Type B pancreatic cell (in vitro differentiated cells): ENCODE data around the gene RAPGEF1. TPM values are rescaled to one million over a fixed set of nuclear protein-coding genes. Genes with fewer than 3 reads are reported as not detected.
A peak's percentile ranks its signal among the peaks of the same experiment; 100 is the strongest.
"Not testable (repeated sequence)": the region's sequence is repeated elsewhere in the genome, so short reads cannot be mapped to it uniquely, and the experiment has no call there.

Source experiments
- DNase-seq: peaks from one replicate; pipeline ENCODE4 v3.0.0; 2021; ENCODE audit warnings: mixed read lengths; ENCODE audit not compliant: unreplicated experiment; ENCODE audit errors: extremely low spot score
- H3K27ac Mint-ChIP-seq: 2 replicates; pipeline ENCODE4 v1.8.0; 2021; ENCODE audit warnings: mild to moderate bottlenecking, mixed read lengths
- H3K27me3 Mint-ChIP-seq: 2 replicates; pipeline ENCODE4 v1.8.0; 2021; ENCODE audit warnings: mixed read lengths
- H3K36me3 Mint-ChIP-seq: 2 replicates; pipeline ENCODE4 v1.8.0; 2021; ENCODE audit warnings: mixed read lengths
- H3K4me1 Mint-ChIP-seq: one replicate; pipeline ENCODE4 v1.8.0; 2021; ENCODE audit warnings: mixed read lengths; ENCODE audit not compliant: unreplicated experiment
- H3K4me3 Mint-ChIP-seq: 2 replicates; pipeline ENCODE4 v1.8.0; 2021; ENCODE audit warnings: mild to moderate bottlenecking, mixed read lengths
- H3K9me3 Mint-ChIP-seq: 2 replicates; pipeline ENCODE4 v1.8.0; 2021; ENCODE audit warnings: mixed read lengths
- CTCF ChIP-seq: fragments of 200-600 bp; sonication (generic); conservative IDR thresholded peaks from 2 replicates; pipeline ENCODE4 v1.5.0; 2021; ENCODE audit warnings: antibody characterized with exemption, mild to moderate bottlenecking
- total RNA-seq: library from RNA; stranded (reverse); gene quantifications from 2 replicates; pipeline ENCODE4 v1.2.1, GENCODE V29; 2021; ENCODE audit warnings: low replicate concordance

The RAPGEF1 gene
- total RNA-seq, 1 donor from 2014 or later, result 45.9 TPM

- Mint-ChIP-seq H3K27ac (no peak overlapping the region), H3K4me3 (peak overlapping the region; percentile 57), H3K36me3 (no peaks in the 10 kb centered on the region), H3K9me3 (no peaks in the 10 kb centered on the region), H3K4me1 (peaks cover 5% of the 10 kb centered on the region), H3K27me3 (peaks cover 48% of the 10 kb centered on the region)
- no peak for DNase-seq
- no peak for TF ChIP-seq CTCF
Measured at GRCh38 chr9:131554843-131555351, 185.0 kb downstream of the RAPGEF1 start.

- Mint-ChIP-seq H3K9me3 (no peaks in the 10 kb centered on the region), H3K4me1 (peaks cover 5% of the 10 kb centered on the region), H3K27ac (no peak overlapping the region), H3K4me3 (no peak overlapping the region), H3K36me3 (no peaks in the 10 kb centered on the region), H3K27me3 (peaks cover 55% of the 10 kb centered on the region)
- no peak for DNase-seq
- TF ChIP-seq CTCF, result no peak
Measured at GRCh38 chr9:131554087-131554842, 185.6 kb downstream of the RAPGEF1 start.

- Mint-ChIP-seq H3K27ac (no peak overlapping the region), H3K27me3 (peaks cover 75% of the 10 kb centered on the region), H3K9me3 (peaks cover 4% of the 10 kb centered on the region), H3K4me3 (no peak overlapping the region), H3K36me3 (no peaks in the 10 kb centered on the region), H3K4me1 (peaks cover 5% of the 10 kb centered on the region)
- no peak for DNase-seq
- TF ChIP-seq CTCF, result no peak
Measured at GRCh38 chr9:131552030-131552429, 187.8 kb downstream of the RAPGEF1 start.

- H3K9me3 Mint-ChIP-seq, H3K36me3 Mint-ChIP-seq, H3K4me1 Mint-ChIP-seq, H3K4me3 Mint-ChIP-seq, DNase-seq, H3K27ac Mint-ChIP-seq: not testable (repeated sequence)
- H3K27me3 Mint-ChIP-seq, result peaks cover 67% of the 10 kb centered on the region
Measured at GRCh38 chr9:131550465-131550864, 189.4 kb downstream of the RAPGEF1 start.

GRCh38 chr9:131549186-131549585, 190.7 kb downstream of the RAPGEF1 start:
- H3K9me3 Mint-ChIP-seq, result not testable (repeated sequence)

GRCh38 chr9:131546336-131547084, 193.4 kb downstream of the RAPGEF1 start:
- Mint-ChIP-seq H3K9me3 (peaks cover 4% of the 10 kb centered on the region), H3K4me3 (peak overlapping the region; percentile 70), H3K27ac (peak overlapping the region; percentile 53), H3K27me3 (peaks cover 50% of the 10 kb centered on the region), H3K36me3 (no peaks in the 10 kb centered on the region), H3K4me1 (no peaks in the 10 kb centered on the region)
- DNase-seq, result no peak
- peak; percentile 19 for TF ChIP-seq CTCF

More at GRCh38 chr9:131549186-131549585, 190.7 kb downstream of the RAPGEF1 start:
- peaks cover 68% of the 10 kb centered on the region for H3K27me3 Mint-ChIP-seq
- not testable (repeated sequence) for H3K27ac Mint-ChIP-seq, H3K4me3 Mint-ChIP-seq, H3K4me1 Mint-ChIP-seq, H3K36me3 Mint-ChIP-seq, DNase-seq
